SU-DHL-6 (cell line): ENCODE measurements around the gene SEZ6L2.

Experiments
- H2AFZ ChIP-seq: fragments of 200-600 bp; sonication (generic); 2 replicates; pipeline ENCODE4 v1.6.1; 2014; ENCODE audit warnings: low read depth, mild to moderate bottlenecking, moderate library complexity, mixed read lengths, antibody characterized with exemption, low read length; ENCODE audit not compliant: severe bottlenecking
- H3F3A ChIP-seq: fragments of 200-600 bp; shearing (Covaris generic); 2 replicates; pipeline ENCODE4 v1.6.0; 2016; ENCODE audit warnings: antibody characterized with exemption, mild to moderate bottlenecking; ENCODE audit not compliant: insufficient read depth
- H3K27ac ChIP-seq: fragments of 200-600 bp; sonication (generic); 2 replicates; pipeline ENCODE4 v1.5.1; 2016; ENCODE audit warnings: low read depth, mild to moderate bottlenecking, low read length, moderate library complexity, mixed read lengths
- H3K27me3 ChIP-seq: fragments of 200-600 bp; sonication (generic), shearing (Covaris generic); 2 replicates; pipeline ENCODE4 v1.6.0; 2014; ENCODE audit warnings: mild to moderate bottlenecking, low read length
- H3K36me3 ChIP-seq: fragments of 200-600 bp; sonication (generic); 2 replicates; pipeline ENCODE4 v1.6.1; 2014; ENCODE audit warnings: mild to moderate bottlenecking, low read length, mixed read lengths
- H3K4me2 ChIP-seq: fragments of 300-600, 200-600 bp; shearing (Covaris generic), sonication (generic); 2 replicates; pipeline ENCODE4 v1.6.0; 2014; ENCODE audit warnings: low read length, low read depth, mild to moderate bottlenecking; ENCODE audit not compliant: poor library complexity, severe bottlenecking
- H3K4me3 ChIP-seq: fragments of 200-600 bp; sonication (generic); 2 replicates; pipeline ENCODE4 v1.5.1; 2014; ENCODE audit warnings: antibody characterized with exemption, low read length, mild to moderate bottlenecking, mixed read lengths; ENCODE audit not compliant: insufficient read depth, poor library complexity, severe bottlenecking
- H3K79me2 ChIP-seq: fragments of 200-600 bp; sonication (generic); 2 replicates; pipeline ENCODE4 v1.6.1; 2014; ENCODE audit warnings: mild to moderate bottlenecking, low read length, moderate library complexity; ENCODE audit not compliant: insufficient read depth
- H3K9ac ChIP-seq: fragments of 200-600 bp; sonication (generic); 2 replicates; pipeline ENCODE4 v1.7.0; 2014; ENCODE audit warnings: mild to moderate bottlenecking, low read length
- H3K9me2 ChIP-seq: fragments of 200-600 bp; sonication (generic); replicated peaks from 2 replicates; pipeline ENCODE4 v1.6.1; 2014; ENCODE audit warnings: low read length; ENCODE audit not compliant: insufficient read depth
- H3K9me3 ChIP-seq: fragments of 200-600 bp; sonication (generic); 2 replicates; pipeline ENCODE4 v1.6.1; 2014; ENCODE audit warnings: low read length, mixed read lengths; ENCODE audit not compliant: insufficient read depth
- H4K20me1 ChIP-seq: fragments of 200-600 bp; sonication (generic); 2 replicates; pipeline ENCODE4 v1.6.1; 2014; ENCODE audit warnings: low read depth, mild to moderate bottlenecking, antibody characterized with exemption, low read length, moderate library complexity, mixed read lengths
- CTCF ChIP-seq: fragments of 200-600 bp; sonication (generic); IDR thresholded peaks from one replicate; pipeline ENCODE4 v1.5.1; 2017; ENCODE audit warnings: antibody characterized with exemption, mild to moderate bottlenecking, low read length, moderate library complexity; ENCODE audit not compliant: insufficient read depth, poor library complexity, severe bottlenecking
- EZH2phosphoT487 ChIP-seq: fragments of 200-600 bp; sonication (generic), shearing (Covaris generic); conservative IDR thresholded peaks from 2 replicates; pipeline ENCODE4 v1.6.1; 2018; ENCODE audit warnings: mild to moderate bottlenecking, antibody characterized with exemption, low read length, moderate library complexity, mixed read lengths

The SEZ6L2 gene

DNA sequence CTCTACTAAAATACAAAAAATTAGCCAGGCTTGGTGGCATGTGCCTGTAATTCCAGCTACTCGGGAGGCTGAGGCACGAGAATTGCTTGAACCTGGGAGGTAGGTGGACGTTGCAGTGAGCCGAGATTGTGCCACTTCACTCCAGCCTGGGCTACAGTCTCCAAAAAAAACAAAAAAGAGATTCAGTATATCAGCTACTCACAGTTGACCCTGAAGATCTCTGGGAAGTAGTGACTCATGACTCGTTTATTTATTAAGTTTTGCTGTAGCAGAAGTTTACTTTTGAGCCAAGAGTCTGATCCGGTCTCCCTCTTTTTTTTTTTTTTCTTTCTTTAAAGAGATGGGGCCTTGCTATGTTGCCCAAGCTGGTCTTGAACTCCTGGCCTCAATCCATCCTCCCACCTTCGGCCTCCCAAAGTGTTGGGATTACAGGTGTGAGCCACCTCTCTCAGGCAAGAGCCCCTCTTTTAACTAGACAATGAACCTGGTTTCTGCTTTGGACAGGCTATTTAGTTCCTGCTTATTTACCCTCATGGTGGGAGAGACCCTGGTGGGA lies 74.7 kb downstream of the SEZ6L2 start:
- no peaks in the 10 kb centered on the region; the same call in 1 of the 2 replicates for H3F3A ChIP-seq
- no peaks in the 10 kb centered on the region for H3K9me2 ChIP-seq
- no peaks in the 10 kb centered on the region for H3K36me3 ChIP-seq
- no peaks in the 10 kb centered on the region for H3K27me3 ChIP-seq
- no peak overlapping the region for H3K4me2 ChIP-seq
- no peak overlapping the region for H2AFZ ChIP-seq
- H3K9me3 ChIP-seq = no peaks in the 10 kb centered on the region
- no peak for TF ChIP-seq EZH2phosphoT487
- no peak for TF ChIP-seq CTCF
- H3K4me3 ChIP-seq = no peak overlapping the region
- H4K20me1 ChIP-seq = no peaks in the 10 kb centered on the region
- no peak overlapping the region for H3K27ac ChIP-seq
- no peak overlapping the region for H3K9ac ChIP-seq
- H3K79me2 ChIP-seq = no peaks in the 10 kb centered on the region

DNA sequence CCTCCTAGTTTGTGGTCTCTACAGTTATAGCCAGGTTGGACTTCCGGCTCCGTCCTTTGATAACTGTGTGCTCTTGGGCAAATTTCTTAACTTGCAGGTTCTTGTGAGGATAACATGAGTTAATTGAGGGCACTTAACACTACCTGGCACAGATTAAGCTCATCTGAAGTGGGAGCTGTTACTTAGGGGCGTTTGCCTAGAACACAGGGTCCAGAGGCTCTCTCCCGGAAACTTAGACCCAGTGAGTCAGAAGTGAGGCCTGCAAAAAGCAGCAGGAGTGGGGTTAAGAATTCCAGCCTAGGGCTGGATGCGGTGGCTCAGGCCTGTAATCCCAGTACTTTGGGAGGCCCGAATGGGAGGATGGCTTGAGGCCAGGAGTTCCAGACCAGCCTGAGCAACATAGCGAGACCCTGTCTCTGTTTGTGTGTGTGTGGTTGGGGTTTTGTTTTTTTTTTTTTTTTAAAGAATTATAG lies 77.7 kb downstream of the SEZ6L2 start:
- H3F3A ChIP-seq = peaks cover 5% of the 10 kb centered on the region
- peak overlapping the region; percentile 45; the same call in 1 of the 2 replicates for H3K9ac ChIP-seq
- no peaks in the 10 kb centered on the region for H4K20me1 ChIP-seq
- no peak overlapping the region for H2AFZ ChIP-seq
- H3K4me3 ChIP-seq = no peak overlapping the region
- H3K9me2 ChIP-seq = no peaks in the 10 kb centered on the region
- H3K9me3 ChIP-seq = no peaks in the 10 kb centered on the region
- TF ChIP-seq CTCF = no peak
- no peak for TF ChIP-seq EZH2phosphoT487
- no peak overlapping the region for H3K27ac ChIP-seq
- H3K4me2 ChIP-seq = no peak overlapping the region
- H3K27me3 ChIP-seq = no peaks in the 10 kb centered on the region
- H3K79me2 ChIP-seq = peaks cover 17% of the 10 kb centered on the region
- 0 out of 2 replicates have a peak, but pooled peaks cover 2% of the 10 kb centered on the region for H3K36me3 ChIP-seq
